Ureter (tissue), 1 donor: ENCODE data around the gene GPATCH8. TPM values are rescaled to one million over a fixed set of nuclear protein-coding genes. Genes with fewer than 3 reads are reported as not detected.
A peak's percentile ranks its signal among the peaks of the same experiment; 100 is the strongest.
"Not testable (repeated sequence)": the region's sequence is repeated elsewhere in the genome, so short reads cannot be mapped to it uniquely, and the experiment has no call there.

ENCODE experiments used
- DNase-seq: peaks from one replicate; pipeline ENCODE4 v3.0.0-alpha.2; 2020; ENCODE audit warnings: low spot score
- total RNA-seq: library from RNA; stranded (reverse); gene quantifications from one replicate; pipeline ENCODE4 v1.2.4, GENCODE V29; 2023
- donor health status: DM: yes; HTN: yes; CAD: no.

GPATCH8 gene
- total RNA-seq, 1 donor from 2014 or later: 66.5 TPM

GRCh38 chr17:44397479-44398440 is 105.4 kb downstream of the GPATCH8 start:
- no peak for DNase-seq

- no peak for DNase-seq
Observed at GRCh38 chr17:44396946-44397345, 106.3 kb downstream of the GPATCH8 start.

GRCh38 chr17:44394833-44395232 is 108.4 kb downstream of the GPATCH8 start:
- no peak for DNase-seq

- DNase-seq: not testable (repeated sequence)
Observed at GRCh38 chr17:44394112-44394511, 109.1 kb downstream of the GPATCH8 start.

GRCh38 chr17:44390250-44390870 is 112.8 kb downstream of the GPATCH8 start:
- DNase-seq: no peak

GRCh38 chr17:44389723-44390202 is 113.4 kb downstream of the GPATCH8 start:
- DNase-seq: no peak

GRCh38 chr17:44389281-44389680 is 113.9 kb downstream of the GPATCH8 start, which contains the start of gene ITGA2B:
Gene ITGA2B, minus strand, starts transcription at chr17:44389649. Its CDS starts 176 bp downstream, at chr17:44389473.
- DNase-seq: no peak

- DNase-seq: no peak
Observed at GRCh38 chr17:44387804-44388203, 115.4 kb downstream of the GPATCH8 start.

- no peak for DNase-seq
Observed at GRCh38 chr17:44386182-44386525, 117.1 kb downstream of the GPATCH8 start.

- DNase-seq: peak; percentile 79
Observed at GRCh38 chr17:44385287-44386181, 117.7 kb downstream of the GPATCH8 start.

GRCh38 chr17:44384823-44385286 is 118.4 kb downstream of the GPATCH8 start:
- DNase-seq: no peak

- DNase-seq: no peak
Observed at GRCh38 chr17:44384281-44384822, 118.9 kb downstream of the GPATCH8 start.

- no peak for DNase-seq
Observed at GRCh38 chr17:44383861-44384260, 119.3 kb downstream of the GPATCH8 start.

- no peak for DNase-seq
Observed at GRCh38 chr17:44383363-44383762, 119.8 kb downstream of the GPATCH8 start.

GRCh38 chr17:44382917-44383316 is 120.3 kb downstream of the GPATCH8 start:
- DNase-seq: no peak

- no peak for DNase-seq
Observed at GRCh38 chr17:44381810-44382305, 121.3 kb downstream of the GPATCH8 start.

- no peak for DNase-seq
Observed at GRCh38 chr17:44380767-44381166, 122.4 kb downstream of the GPATCH8 start.

GRCh38 chr17:44379887-44380286 is 123.3 kb downstream of the GPATCH8 start:
- DNase-seq: no peak

- no peak for DNase-seq
Observed at GRCh38 chr17:44378171-44378705, 125.0 kb downstream of the GPATCH8 start.

- DNase-seq: no peak
Observed at GRCh38 chr17:44376779-44377178, 126.4 kb downstream of the GPATCH8 start.

- no peak for DNase-seq
Observed at GRCh38 chr17:44376124-44376523, 127.1 kb downstream of the GPATCH8 start.
